Pancreas (tissue), 10 donors: Measurements from ENCODE around the gene TIPARP. TPM values are rescaled to one million over a fixed set of nuclear protein-coding genes. Genes with fewer than 3 reads are reported as not detected.
A peak's percentile ranks its signal among the peaks of the same experiment; 100 is the strongest.

ENCODE experiments used
- ATAC-seq, 4 donors: fragments of 200-7000 bp; cut with Tn5 transposase; one replicate each; pipeline versions ENCODE4 v1.8.0 to v1.9.1; 2020; ENCODE audit warnings: mild to moderate bottlenecking in 4 of 4, moderate library complexity in 4 of 4
- DNase-seq, 6 donors: peaks; one replicate each; pipeline ENCODE4 v3.0.0-alpha.2; 2020
- FAIRE-seq: peaks from 2 replicates; lab custom pipeline; 2012; peaks lifted over from hg19 to GRCh38; lab: Jason Lieb, UNC
- H3K27ac ChIP-seq, 4 donors: fragments of 200-600 bp; sonication (generic); 1 replicate in 3 of 4; 2 replicates in 1 of 4; pipeline versions ENCODE4 v1.5.0 to v1.8.0; 2020
- H3K27me3 ChIP-seq, 4 donors: fragments of 200-600 bp; one replicate each; pipeline ENCODE4 v1.8.0; 2021
- H3K36me3 ChIP-seq, 3 donors: fragments of 200-600 bp; sonication (generic) in 1 of 3; one replicate each; pipeline versions ENCODE4 v1.5.0 to v1.8.0; 2020 to 2021
- H3K4me1 ChIP-seq, 3 donors: fragments of 200-600 bp; one replicate each; pipeline ENCODE4 v1.8.0; 2021
- H3K4me3 ChIP-seq, 4 donors: fragments of 200-600 bp; sonication (generic) in 2 of 4; one replicate each; pipeline versions ENCODE4 v1.5.0 to v1.8.0; 2020 to 2021
- H3K9me3 ChIP-seq, 4 donors: fragments of 200-600 bp; one replicate each; pipeline ENCODE4 v1.8.0; 2021
- WGBS, 2 donors: extraction: QIAGEN DNeasy Blood & Tissue Kit; methylation state at CpG; one replicate each; pipeline ENCODE4 v1.1.7; 2013; 5-methylcytosine and 5-hydroxymethylcytosine counted together
- intact Hi-C, 3 donors: fragments of 100-400 bp; cut with DNase I; formaldehyde crosslinking; loops; one replicate each; pipeline versions ENCODE4 v1.11.1 to v1.14.2; 2022
- polyA plus RNA-seq, 2 donors: library from polyadenylated mRNA; stranded (reverse); fragments of 200-250 nt; gene quantifications; one replicate each; pipeline ENCODE4 v1.2.3, GENCODE V29; 2013
- total RNA-seq, 6 donors: library from RNA; stranded (reverse); fragmentation: NEBNext Ultra II Directional in 4 of 6; extraction: Animal tissue kit (Norgen Biotek cat#: 25700) in 4 of 6; gene quantifications; one replicate each; pipeline versions ENCODE4 v1.2.1 to v1.2.4, GENCODE V29; 2021 to 2023
- TF ChIP-seq, protein P1 (sequence below), 4 donors: fragments of 200-600 bp; sonication (generic) in 3 of 4; IDR thresholded peaks; one replicate each; pipeline versions ENCODE4 v1.5.0 to v1.8.0; 2021; ENCODE audit warnings: antibody characterized with exemption in 4 of 4
- donor health status: healthy with polysubstance abuse.
- donor health status: DM: no; HTN: no; CAD: no; lungs with moderate emphysema.
- donor health status: DM: no; HTN: no; CAD: no.
- donor health status: control.
- donor health status: control.
- donor health status: Bipolar disorder and iron deficiency.
- donor health status: DM: yes; HTN: yes; CAD: no.
- donor health status: DM: no; HTN: no; CAD: no.
- donor health status: DM: no; HTN: no; CAD: no.
- donor health status: DM: yes; HTN: yes; CAD: no.

Gene TIPARP
- total and polyA plus RNA-seq, 8 donors = 6.0 to 15.0 (median 10.1) TPM

DNA sequence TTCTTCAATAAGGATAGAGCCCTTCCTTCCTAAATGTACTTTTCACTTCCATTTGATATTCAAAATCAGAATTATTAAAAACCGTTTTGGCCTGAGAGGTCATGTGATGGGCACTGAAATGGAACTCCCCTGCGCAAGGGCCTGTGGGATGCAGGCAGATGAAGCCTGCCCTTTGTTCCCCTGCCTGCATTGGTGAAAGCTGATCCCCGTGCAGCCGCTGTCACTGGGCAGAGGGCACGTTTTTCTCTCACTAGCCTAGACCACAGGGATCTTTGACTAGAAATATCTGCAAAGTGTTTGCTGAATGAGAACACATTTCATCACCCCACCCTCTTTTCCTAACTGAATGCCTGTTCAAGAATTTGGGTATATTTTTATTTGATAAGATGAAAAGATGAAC is 74.9 kb downstream of the TIPARP start:
- no peak for FAIRE-seq
- no peaks in the 10 kb centered on the region for H3K4me1 ChIP-seq
- no peaks in the 10 kb centered on the region for H3K9me3 ChIP-seq
- no peaks in the 10 kb centered on the region for H3K36me3 ChIP-seq
- TF ChIP-seq, protein P1, sequence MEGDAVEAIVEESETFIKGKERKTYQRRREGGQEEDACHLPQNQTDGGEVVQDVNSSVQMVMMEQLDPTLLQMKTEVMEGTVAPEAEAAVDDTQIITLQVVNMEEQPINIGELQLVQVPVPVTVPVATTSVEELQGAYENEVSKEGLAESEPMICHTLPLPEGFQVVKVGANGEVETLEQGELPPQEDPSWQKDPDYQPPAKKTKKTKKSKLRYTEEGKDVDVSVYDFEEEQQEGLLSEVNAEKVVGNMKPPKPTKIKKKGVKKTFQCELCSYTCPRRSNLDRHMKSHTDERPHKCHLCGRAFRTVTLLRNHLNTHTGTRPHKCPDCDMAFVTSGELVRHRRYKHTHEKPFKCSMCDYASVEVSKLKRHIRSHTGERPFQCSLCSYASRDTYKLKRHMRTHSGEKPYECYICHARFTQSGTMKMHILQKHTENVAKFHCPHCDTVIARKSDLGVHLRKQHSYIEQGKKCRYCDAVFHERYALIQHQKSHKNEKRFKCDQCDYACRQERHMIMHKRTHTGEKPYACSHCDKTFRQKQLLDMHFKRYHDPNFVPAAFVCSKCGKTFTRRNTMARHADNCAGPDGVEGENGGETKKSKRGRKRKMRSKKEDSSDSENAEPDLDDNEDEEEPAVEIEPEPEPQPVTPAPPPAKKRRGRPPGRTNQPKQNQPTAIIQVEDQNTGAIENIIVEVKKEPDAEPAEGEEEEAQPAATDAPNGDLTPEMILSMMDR (IDR thresholded peaks at IDR 0.05) = no peak
- 71 to 72% methylated on average over 5 of the region's 5 CpGs for WGBS, 2 donors
- intact Hi-C loops = no loop called here
- H3K27ac ChIP-seq = no peak overlapping the region
- DNase-seq = no peak
- H3K4me3 ChIP-seq = no peak overlapping the region
- no peak for ATAC-seq
- no peaks in the 10 kb centered on the region for H3K27me3 ChIP-seq

DNA sequence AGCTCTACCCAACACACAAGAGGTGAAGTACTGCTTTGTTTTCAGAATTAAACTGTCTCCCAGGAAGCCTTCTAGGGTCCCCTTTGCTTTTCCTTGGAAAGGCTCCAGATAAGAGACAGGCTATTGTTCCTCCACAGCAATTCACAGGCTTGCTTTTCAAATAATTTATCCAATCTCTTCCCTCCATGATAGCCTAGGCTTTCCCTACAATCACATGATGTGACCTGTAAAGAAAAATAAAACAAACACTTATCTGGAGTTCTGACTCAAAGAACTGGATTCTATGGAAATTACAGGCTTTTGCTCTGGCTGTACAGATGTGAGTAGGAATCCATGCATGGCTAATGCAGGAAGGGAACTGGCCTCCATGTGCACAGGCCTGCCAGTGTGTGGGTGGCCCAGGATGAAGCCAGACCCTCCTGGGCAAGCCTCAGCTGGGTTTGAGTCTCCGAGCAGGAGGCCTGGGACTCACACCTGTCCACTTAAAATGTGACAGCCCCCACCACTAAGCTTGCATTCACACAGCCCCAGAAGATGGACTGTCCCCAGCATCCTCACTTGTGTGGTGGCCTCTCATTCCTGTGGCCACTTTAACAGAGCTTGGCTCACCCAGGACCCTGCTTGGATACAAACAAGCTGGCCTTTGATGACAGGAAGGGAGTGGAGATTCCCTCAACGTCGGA is 75.9 kb downstream of the TIPARP start:
- intact Hi-C loops = no loop called here
- Histone ChIP-seq H3K27me3 (no peaks in the 10 kb centered on the region), H3K4me1 (no peaks in the 10 kb centered on the region), H3K9me3 (no peaks in the 10 kb centered on the region), H3K4me3 (no peak overlapping the region), H3K36me3 (no peaks in the 10 kb centered on the region), H3K27ac (no peak overlapping the region)
- FAIRE-seq = no peak
- TF ChIP-seq, protein P1 (IDR thresholded peaks at IDR 0.05) = no peak
- DNase-seq = no peak
- WGBS, 2 donors = 44 to 55% methylated on average over 3 of the region's 3 CpGs
- peak in 2 of 4 donors; percentile 11 to 40 for ATAC-seq

DNA sequence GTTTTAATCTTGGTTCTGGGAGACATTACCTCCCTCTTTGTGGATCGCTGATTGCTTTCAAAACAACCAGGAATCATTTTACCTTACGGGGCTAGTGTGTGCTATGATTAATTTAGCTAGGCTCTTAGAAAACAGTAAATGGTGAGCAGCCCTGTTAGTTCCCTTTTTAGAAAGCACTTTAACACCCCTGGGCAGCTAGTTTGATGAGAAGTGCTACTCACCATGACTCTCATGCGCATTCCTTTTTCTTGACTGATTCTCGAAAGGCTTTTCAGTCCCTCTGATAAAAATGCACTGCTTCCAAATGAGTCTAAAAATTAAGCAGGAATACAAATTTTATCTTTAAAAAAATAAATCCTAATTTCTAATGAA is 76.5 kb downstream of the TIPARP start:
- Histone ChIP-seq H3K36me3 (no peaks in the 10 kb centered on the region), H3K4me3 (no peak overlapping the region), H3K9me3 (no peaks in the 10 kb centered on the region), H3K27me3 (no peaks in the 10 kb centered on the region), H3K4me1 (no peaks in the 10 kb centered on the region), H3K27ac (no peak overlapping the region)
- WGBS, 2 donors = 88 to 91% methylated on average over 4 of the region's 4 CpGs
- FAIRE-seq = no peak
- TF ChIP-seq, protein P1 (IDR thresholded peaks at IDR 0.05) = no peak
- DNase-seq = no peak
- no peak for ATAC-seq
- intact Hi-C loops = no loop called here

DNA sequence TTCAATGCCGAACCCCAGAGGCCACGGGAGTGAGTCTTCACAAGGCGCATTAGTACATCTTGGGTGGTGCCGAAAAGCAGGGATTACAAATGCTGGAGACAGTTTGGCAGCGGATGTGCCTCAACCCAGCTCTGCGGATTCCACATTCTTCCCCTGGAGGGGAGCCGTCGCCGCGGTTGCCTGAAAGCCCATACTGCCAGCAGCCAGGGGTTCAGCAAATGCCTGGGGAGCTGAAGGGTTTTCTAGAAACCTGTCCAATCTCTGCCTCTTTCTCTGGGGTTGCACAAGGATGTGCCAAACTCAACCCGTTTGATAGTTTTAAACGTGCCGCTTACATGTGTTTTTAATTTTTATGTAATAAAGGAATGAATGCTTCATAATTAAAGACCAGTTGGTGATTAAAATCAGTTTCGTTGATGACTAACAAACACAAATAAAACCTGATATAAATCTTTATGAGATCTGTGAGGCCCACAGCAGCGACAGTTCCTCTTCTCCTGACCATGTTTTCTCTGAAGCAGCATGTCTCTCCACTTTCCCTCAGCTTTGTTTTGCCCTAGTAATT is 77.2 kb downstream of the TIPARP start:
- TF ChIP-seq, protein P1 (IDR thresholded peaks at IDR 0.05) = no peak
- no peaks in the 10 kb centered on the region for H3K4me1 ChIP-seq
- peak in 1 of 4 donors; percentile 58 for ATAC-seq
- no peaks in the 10 kb centered on the region for H3K36me3 ChIP-seq
- intact Hi-C loops = no loop called here
- no peak overlapping the region for H3K27ac ChIP-seq
- no peak for FAIRE-seq
- no peaks in the 10 kb centered on the region for H3K27me3 ChIP-seq
- no peak overlapping the region for H3K4me3 ChIP-seq
- WGBS, 2 donors = 56 to 62% methylated on average over 15 of the region's 15 CpGs
- no peak for DNase-seq
- H3K9me3 ChIP-seq = no peaks in the 10 kb centered on the region

Other genes starting within 250 kb of the TIPARP start
- 100 to 1,000 TPM; 144 to 251 (median 193) TPM for gene SSR3, start 119.5 kb upstream of the TIPARP start, total RNA-seq
- gene SSR3, start 119.5 kb upstream of the TIPARP start, polyA plus RNA-seq = 10 to 100 TPM; 91.5 to 96.9 TPM
- 1 to 10 TPM in 5 of 6 donors, under 1 TPM in 1; 0.88 to 2.8 (median 2.2) TPM for gene LEKR1, start 151.8 kb downstream of the TIPARP start, total RNA-seq
- gene LEKR1, start 151.8 kb downstream of the TIPARP start, polyA plus RNA-seq = 1 to 10 TPM; 1.1 to 1.2 TPM